ENCODE results near the gene PAIP1.
A peak's percentile ranks its signal among the peaks of the same experiment; 100 is the strongest.
"Not testable (repeated sequence)": the region's sequence is repeated elsewhere in the genome, so short reads cannot be mapped to it uniquely, and the experiment has no call there.

The PAIP1 gene, protein sequence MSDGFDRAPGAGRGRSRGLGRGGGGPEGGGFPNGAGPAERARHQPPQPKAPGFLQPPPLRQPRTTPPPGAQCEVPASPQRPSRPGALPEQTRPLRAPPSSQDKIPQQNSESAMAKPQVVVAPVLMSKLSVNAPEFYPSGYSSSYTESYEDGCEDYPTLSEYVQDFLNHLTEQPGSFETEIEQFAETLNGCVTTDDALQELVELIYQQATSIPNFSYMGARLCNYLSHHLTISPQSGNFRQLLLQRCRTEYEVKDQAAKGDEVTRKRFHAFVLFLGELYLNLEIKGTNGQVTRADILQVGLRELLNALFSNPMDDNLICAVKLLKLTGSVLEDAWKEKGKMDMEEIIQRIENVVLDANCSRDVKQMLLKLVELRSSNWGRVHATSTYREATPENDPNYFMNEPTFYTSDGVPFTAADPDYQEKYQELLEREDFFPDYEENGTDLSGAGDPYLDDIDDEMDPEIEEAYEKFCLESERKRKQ

GRCh38 chr5:43556857-43557542 is at the start of gene PAIP1:
Gene PAIP1 (minus strand): TSS chr5:43557077. CDS start chr5:43556846, 231 bp downstream.
- DNase-seq (ENCODE audit: low read depth in 3 of 3) = peak; percentile 66 to 80 (median 67)

DNA sequence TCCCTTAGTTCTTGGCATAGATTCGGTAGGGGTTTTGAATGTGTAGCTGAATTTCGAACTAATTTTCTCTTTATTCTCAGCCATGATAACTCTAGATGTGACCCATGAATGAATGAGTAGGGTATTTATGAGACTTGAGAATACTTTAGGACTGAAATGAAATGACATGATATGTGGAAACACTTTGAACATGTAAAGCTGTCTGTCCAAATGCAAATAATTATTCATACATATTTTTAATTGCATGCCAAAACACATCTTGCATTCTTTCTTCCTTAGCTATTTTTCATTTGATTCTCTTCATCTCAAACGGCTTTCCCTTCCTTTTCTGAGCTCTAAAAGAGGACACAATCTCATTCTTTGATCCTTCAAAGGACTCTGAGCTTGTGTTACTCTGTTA is 49.5 kb upstream of the PAIP1 start:
- DNase-seq (ENCODE audit: low read depth in 3 of 3) = no peak

DNA sequence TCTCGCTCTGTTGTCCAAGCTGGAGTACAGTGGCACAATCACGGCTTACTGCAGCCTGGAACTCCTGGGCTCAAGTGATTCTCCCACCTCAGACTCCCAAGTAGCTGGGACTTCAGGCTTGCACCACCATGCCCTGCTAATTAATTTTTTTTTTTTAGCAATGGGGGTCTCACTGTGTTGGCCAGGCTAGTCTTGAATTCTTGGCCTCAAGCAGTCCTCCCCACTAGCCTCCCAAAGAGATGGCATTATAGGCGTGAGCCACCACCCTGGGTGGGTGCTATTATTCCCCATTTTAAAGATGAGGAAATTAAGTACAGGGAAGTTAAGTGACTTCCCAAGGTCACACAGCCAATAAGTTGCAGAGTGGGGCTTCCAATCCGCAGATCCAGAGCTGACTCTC is 47.8 kb upstream of the PAIP1 start:
- no peak for DNase-seq (ENCODE audit: low read depth in 3 of 3)

- DNase-seq (ENCODE audit: low read depth in 3 of 3) = peak; percentile 44 to 71 (median 56)
Measured at GRCh38 chr5:43603344-43604217, 46.7 kb upstream of the PAIP1 start.

GRCh38 chr5:43602461-43603343 is 45.8 kb upstream of the PAIP1 start, which contains the start of gene NNT:
Gene NNT (plus strand): TSS chr5:43603180. CDS start chr5:43609196, 6,016 bp downstream.
- peak; percentile 53 to 79 (median 59) for DNase-seq (ENCODE audit: low read depth in 3 of 3)

GRCh38 chr5:43601454-43602260 is 44.8 kb upstream of the PAIP1 start:
- DNase-seq (ENCODE audit: low read depth in 3 of 3) = no peak

GRCh38 chr5:43598927-43599326 is 42.0 kb upstream of the PAIP1 start:
- DNase-seq (ENCODE audit: low read depth in 3 of 3) = not testable (repeated sequence)

- DNase-seq (ENCODE audit: low read depth in 3 of 3) = no peak
Measured at GRCh38 chr5:43592363-43592762, 35.5 kb upstream of the PAIP1 start.

- no peak for DNase-seq (ENCODE audit: low read depth in 3 of 3)
Measured at GRCh38 chr5:43590700-43591099, 33.8 kb upstream of the PAIP1 start.

GRCh38 chr5:43589310-43589709 is 32.4 kb upstream of the PAIP1 start:
- no peak for DNase-seq (ENCODE audit: low read depth in 3 of 3)

- no peak for DNase-seq (ENCODE audit: low read depth in 3 of 3)
Measured at GRCh38 chr5:43588842-43589241, 32.0 kb upstream of the PAIP1 start.

GRCh38 chr5:43584166-43584699 is 27.4 kb upstream of the PAIP1 start:
- no peak for DNase-seq (ENCODE audit: low read depth in 3 of 3)

GRCh38 chr5:43583724-43584123 is 26.8 kb upstream of the PAIP1 start:
- no peak for DNase-seq (ENCODE audit: low read depth in 3 of 3)

DNA sequence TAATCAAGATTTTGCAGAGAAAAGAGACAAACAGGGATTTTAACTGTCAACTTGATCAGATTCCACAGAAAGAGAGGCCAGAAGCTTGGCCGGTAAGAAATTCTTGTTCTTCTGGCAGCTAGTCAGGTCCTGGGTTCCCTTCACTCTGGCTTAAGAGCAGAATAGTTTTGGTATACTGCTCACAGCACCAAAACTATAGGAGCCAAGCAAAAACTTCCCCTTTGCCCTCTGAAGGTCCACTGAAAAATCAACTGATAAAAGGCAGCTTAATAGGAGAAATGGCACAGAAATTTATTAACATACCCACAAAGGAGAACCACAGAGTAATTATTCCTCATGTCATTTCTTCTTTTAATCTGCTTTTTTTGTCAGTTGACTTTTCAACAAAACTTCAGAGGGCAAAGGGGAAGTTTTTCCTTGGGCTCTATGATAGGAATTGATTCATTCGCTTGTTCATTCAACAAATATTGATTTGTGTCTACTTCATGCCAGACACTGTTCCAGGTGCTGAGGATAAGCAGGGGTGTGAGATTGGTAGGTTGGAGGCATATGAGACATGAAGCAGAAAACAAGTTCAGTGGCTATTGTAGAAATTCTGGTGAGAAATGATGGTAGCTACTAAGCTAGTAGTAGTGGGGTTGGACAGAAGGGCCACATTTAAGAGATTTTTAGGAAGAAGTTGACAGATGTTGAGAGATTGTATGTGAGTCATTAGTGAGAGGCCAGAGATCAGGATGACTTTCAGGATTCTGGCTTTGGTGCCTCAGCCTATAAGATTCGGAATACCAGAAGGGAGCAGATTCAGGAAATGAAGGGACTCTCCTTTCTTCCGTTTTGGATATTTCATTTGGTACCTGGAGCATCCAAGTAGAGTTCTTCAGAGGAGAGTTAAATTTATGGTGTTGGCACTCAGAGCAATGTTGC is 25.5 kb upstream of the PAIP1 start:
- no peak for DNase-seq (ENCODE audit: low read depth in 3 of 3)

- DNase-seq (ENCODE audit: low read depth in 3 of 3) = no peak
Measured at GRCh38 chr5:43581398-43581797, 24.5 kb upstream of the PAIP1 start.

GRCh38 chr5:43580402-43581210 is 23.7 kb upstream of the PAIP1 start:
- not testable (repeated sequence) for DNase-seq (ENCODE audit: low read depth in 3 of 3)

DNA sequence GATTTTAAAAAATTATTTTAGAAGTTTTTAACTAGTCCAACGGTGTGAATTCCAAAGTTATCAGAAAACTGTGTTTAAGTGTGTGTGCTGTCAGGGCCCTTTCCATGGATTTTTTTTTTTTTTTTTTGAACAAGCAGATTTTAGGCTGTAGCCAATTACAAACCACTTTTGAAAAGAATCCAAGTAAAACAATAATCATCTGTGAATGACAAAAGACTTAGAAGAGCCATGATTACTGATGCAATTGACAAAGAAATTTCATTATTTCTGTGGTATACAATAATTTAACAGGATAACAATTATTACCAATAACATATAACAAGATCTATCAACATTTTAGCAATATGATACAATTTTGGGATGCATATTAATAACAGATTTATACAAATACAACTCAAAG is 16.2 kb upstream of the PAIP1 start:
- no peak for DNase-seq (ENCODE audit: low read depth in 3 of 3)

GRCh38 chr5:43572357-43572756 is 15.5 kb upstream of the PAIP1 start:
- DNase-seq (ENCODE audit: low read depth in 3 of 3) = no peak

Data from stimulated activated CD4-positive, alpha-beta T cell treated with anti-CD3 and anti-CD28 coated beads, TNF-alpha, amount 100 ng/mL, for 48 hours (primary cell).